ENCODE measurements around the gene RNASE11.
A peak's percentile ranks its signal among the peaks of the same experiment; 100 is the strongest.

The RNASE11 gene

DNA sequence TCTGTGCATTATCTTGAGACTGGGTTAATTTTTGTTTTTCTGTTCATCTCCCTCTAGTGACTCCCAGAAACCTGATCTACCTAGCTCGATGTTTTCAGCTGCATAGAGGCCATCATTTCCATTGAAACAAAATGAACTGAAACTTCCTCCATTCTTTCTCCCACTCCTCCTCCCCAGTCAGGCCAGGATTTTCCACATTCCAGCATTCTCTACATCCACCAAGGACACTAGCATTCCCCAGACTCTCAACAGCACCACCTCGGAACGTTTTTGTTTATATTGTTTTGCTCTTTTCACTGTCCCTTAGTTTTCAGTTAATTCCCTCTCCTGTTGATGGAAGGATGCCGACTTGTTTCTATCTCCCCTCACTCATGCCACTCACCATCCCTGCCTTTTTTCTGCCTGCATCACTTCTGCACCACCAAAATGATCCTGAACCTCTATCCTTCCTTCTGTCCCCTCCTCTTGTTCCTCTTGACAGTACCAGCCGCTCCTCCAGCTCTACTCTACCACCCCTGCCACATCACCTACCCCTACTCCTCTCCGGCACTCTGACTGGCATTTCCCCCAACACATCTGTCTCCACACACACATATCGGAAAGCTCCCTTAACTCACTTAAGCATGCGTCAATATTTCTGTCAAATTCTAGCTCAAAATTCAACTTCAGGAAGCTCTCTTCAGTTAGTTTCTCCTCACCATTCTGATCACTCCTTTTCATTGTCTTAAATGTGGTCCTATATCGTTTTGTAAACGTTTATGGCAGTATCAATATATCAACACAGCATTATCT is 40.5 kb upstream of the RNASE11 start:
- H3K4me3 ChIP-seq (ENCODE audit: low read depth, low read length): no peak overlapping the region
- TF ChIP-seq, protein P1, sequence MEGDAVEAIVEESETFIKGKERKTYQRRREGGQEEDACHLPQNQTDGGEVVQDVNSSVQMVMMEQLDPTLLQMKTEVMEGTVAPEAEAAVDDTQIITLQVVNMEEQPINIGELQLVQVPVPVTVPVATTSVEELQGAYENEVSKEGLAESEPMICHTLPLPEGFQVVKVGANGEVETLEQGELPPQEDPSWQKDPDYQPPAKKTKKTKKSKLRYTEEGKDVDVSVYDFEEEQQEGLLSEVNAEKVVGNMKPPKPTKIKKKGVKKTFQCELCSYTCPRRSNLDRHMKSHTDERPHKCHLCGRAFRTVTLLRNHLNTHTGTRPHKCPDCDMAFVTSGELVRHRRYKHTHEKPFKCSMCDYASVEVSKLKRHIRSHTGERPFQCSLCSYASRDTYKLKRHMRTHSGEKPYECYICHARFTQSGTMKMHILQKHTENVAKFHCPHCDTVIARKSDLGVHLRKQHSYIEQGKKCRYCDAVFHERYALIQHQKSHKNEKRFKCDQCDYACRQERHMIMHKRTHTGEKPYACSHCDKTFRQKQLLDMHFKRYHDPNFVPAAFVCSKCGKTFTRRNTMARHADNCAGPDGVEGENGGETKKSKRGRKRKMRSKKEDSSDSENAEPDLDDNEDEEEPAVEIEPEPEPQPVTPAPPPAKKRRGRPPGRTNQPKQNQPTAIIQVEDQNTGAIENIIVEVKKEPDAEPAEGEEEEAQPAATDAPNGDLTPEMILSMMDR (IDR thresholded peaks at IDR 0.05; ENCODE audit: borderline replicate concordance, insufficient read depth, low read depth, low read length): no peak

DNA sequence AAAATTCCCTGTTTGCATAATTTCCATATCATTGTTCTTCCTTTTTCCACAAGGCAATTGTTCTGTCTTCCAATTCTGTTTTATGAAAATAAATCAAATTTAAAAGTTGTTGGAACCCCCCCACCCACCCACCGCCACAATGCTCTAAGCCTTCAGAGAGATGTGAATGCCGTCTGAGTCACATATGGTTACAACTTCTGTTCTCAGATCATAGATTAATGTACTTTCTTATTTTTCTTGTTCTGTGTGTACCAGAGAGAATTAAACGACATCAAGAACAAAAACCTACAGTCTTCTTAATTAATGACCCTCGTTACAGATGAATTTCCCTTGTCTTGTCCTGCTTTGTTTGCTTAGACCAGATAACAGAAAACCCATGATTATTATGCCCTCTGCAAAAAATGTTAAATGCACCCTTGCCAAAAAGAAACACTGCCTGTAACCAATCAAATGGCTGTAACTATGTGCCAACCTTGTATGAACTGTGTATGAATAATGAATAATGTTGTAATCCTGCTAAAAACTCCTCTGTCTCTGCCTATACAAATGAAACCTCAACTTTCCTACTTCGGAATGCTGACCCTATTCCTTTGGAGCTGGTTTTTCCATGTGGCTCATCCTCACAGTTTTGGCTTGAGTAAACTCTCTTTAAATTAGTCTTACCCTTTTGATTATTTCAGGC is 39.7 kb upstream of the RNASE11 start:
- no peak overlapping the region for H3K4me3 ChIP-seq (ENCODE audit: low read depth, low read length)
- TF ChIP-seq, protein P1 (IDR thresholded peaks at IDR 0.05; ENCODE audit: borderline replicate concordance, insufficient read depth, low read depth, low read length): no peak

DNA sequence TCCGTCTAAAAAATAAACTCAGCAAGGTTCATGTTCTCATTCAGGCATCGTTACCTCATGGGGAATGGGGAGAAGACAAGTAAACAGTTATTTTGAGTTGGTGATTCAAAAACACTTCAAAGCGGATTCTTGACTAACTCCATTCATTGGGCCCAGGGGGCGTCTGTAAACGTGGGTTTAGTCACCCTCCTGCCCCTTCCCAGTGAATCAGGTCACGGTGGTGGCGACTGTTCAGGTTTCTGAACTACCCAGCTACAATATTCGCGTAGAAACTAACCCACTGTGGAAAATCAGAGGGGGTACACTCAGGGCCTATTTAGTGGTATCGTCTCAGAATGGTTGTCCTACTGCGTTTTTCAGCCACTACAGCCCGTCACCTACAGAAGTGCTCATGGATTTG is 38.5 kb upstream of the RNASE11 start:
- no peak overlapping the region for H3K4me3 ChIP-seq (ENCODE audit: low read depth, low read length)
- TF ChIP-seq, protein P1 (IDR thresholded peaks at IDR 0.05; ENCODE audit: borderline replicate concordance, insufficient read depth, low read depth, low read length): no peak

DNA sequence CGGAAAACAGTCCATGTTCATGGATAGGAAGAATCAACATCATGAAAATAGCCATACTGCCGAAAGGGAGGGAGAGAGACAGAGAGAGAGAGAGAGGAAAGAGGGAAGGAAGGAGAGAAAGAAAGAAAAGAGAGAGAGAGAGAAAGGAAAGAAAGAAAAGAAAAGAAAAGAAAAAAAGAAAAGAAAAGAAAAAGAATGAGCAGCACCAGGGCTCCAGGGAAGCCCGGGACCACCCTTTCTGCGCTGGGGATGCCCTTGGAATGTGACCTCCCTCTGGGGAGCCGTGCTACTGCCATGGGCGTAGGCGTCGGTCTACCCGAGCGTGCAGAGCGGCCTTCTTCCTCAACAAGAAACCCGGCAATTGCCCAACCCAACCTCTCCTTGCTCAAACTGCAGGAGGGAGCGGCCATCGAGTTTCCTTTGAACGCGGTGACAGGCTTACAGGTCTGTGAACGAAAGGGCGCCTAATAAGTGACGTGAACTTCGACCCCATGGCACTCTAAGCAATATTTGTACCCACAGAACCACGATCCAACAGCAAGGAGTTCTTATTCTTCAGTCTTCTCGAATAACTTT is 36.8 kb upstream of the RNASE11 start:
- H3K4me3 ChIP-seq (ENCODE audit: low read depth, low read length): peak overlapping the region; percentile 40
- TF ChIP-seq, protein P1 (IDR thresholded peaks at IDR 0.05; ENCODE audit: borderline replicate concordance, insufficient read depth, low read depth, low read length): no peak

DNA sequence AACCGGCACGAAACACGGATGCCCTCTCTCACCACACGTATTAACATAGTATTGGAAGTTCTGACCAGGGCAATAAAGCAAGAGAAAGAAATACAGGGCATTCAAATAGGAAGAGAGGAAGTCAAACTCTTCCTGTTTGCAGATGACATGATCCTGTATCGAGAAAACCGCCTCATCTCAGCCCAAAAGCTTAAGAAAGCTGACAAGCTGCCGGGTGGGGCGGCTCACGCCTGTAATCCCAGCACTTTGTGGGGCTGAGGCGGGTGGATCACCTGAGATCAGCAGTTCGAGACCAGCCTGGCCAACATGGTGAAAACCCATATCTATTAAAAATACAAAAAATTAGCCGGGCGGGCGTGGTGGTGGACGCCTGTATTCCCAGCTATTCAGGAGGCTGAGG is 36.0 kb upstream of the RNASE11 start:
- H3K4me3 ChIP-seq (ENCODE audit: low read depth, low read length): no peak overlapping the region
- TF ChIP-seq, protein P1 (IDR thresholded peaks at IDR 0.05; ENCODE audit: borderline replicate concordance, insufficient read depth, low read depth, low read length): no peak

DNA sequence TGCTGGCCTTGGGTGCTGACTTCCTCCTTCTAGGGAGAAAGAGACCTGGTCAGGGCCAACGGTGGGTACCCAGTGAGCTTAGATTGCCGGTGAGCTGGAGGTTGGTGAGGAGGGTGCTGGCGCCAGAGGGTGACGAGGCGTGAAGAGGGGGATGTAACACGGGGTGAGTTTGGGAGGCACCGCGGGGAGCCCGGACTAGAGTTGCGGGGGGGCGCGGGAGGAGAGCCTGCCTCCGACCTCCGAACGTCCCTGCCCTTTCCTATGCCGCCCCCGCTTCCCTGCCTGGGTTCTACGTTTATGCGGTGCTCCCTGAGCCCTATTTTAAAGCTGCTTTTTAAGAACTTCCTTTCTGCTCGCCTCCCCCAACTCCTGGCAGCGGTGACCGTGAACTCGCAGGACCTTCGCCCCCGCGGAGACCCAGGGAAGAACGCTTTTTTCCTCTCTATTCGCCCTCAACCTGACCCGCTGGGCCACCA is 35.1 kb upstream of the RNASE11 start:
- TF ChIP-seq, protein P1 (IDR thresholded peaks at IDR 0.05; ENCODE audit: borderline replicate concordance, insufficient read depth, low read depth, low read length): no peak
- no peak overlapping the region for H3K4me3 ChIP-seq (ENCODE audit: low read depth, low read length)
